HG03108 (cell line): ENCODE data around the gene HIP1R.
"Not testable (repeated sequence)": the region's sequence is repeated elsewhere in the genome, so short reads cannot be mapped to it uniquely, and the experiment has no call there.

Source experiments
- ATAC-seq: cut with Tn5 transposase; IDR thresholded peaks from one replicate; pipeline ENCODE4 v1.9.1; 2021; ENCODE audit warnings: moderate library complexity; ENCODE audit not compliant: unreplicated experiment

HIP1R gene

GRCh38 chr12:122834921-122835749 lies at the start of gene HIP1R:
HIP1R (plus strand) TSS chr12:122835457; CDS start chr12:122835551, 94 bp downstream.
- ATAC-seq = no peak

GRCh38 chr12:122785503-122785902 lies 49.8 kb upstream of the HIP1R start:
- no peak for ATAC-seq

GRCh38 chr12:122788387-122788786 lies 46.9 kb upstream of the HIP1R start:
- ATAC-seq = no peak

- ATAC-seq = no peak
Measured at GRCh38 chr12:122789637-122790036, 45.6 kb upstream of the HIP1R start.

- no peak for ATAC-seq
Measured at GRCh38 chr12:122790393-122791075, 44.7 kb upstream of the HIP1R start.

GRCh38 chr12:122793685-122794106 lies 41.6 kb upstream of the HIP1R start:
- ATAC-seq = no peak

GRCh38 chr12:122795807-122796206 lies 39.5 kb upstream of the HIP1R start:
- no peak for ATAC-seq

GRCh38 chr12:122799641-122800243 lies 35.5 kb upstream of the HIP1R start:
- ATAC-seq = no peak

- no peak for ATAC-seq
Measured at GRCh38 chr12:122803937-122804336, 31.3 kb upstream of the HIP1R start.

- ATAC-seq = not testable (repeated sequence)
Measured at GRCh38 chr12:122804957-122805356, 30.3 kb upstream of the HIP1R start.

- ATAC-seq = no peak
Measured at GRCh38 chr12:122807651-122808050, 27.6 kb upstream of the HIP1R start.

GRCh38 chr12:122811777-122812176 lies 23.5 kb upstream of the HIP1R start:
- no peak for ATAC-seq

- peak; percentile 54 for ATAC-seq
Measured at GRCh38 chr12:122813310-122813713, 21.9 kb upstream of the HIP1R start.

GRCh38 chr12:122819209-122819785 lies 16.0 kb upstream of the HIP1R start:
- ATAC-seq = no peak

GRCh38 chr12:122820138-122820537 lies 15.1 kb upstream of the HIP1R start:
- no peak for ATAC-seq

GRCh38 chr12:122820838-122821271 lies 14.4 kb upstream of the HIP1R start:
- ATAC-seq = peak; percentile 72

GRCh38 chr12:122823429-122823828 lies 11.8 kb upstream of the HIP1R start:
- no peak for ATAC-seq

- ATAC-seq = no peak
Measured at GRCh38 chr12:122825773-122826724, 9.2 kb upstream of the HIP1R start.

GRCh38 chr12:122827258-122827657 lies 8.0 kb upstream of the HIP1R start:
- ATAC-seq = no peak

- ATAC-seq = no peak
Measured at GRCh38 chr12:122830517-122831214, 4.6 kb upstream of the HIP1R start.
